ACC112 (cell line): ENCODE measurements around the gene RNF151.
"Not testable (repeated sequence)": the region's sequence is repeated elsewhere in the genome, so short reads cannot be mapped to it uniquely, and the experiment has no call there.

Experiments
- H2AFZ ChIP-seq: fragments of 200-600 bp; sonication (generic); one replicate; pipeline ENCODE4 v1.6.0; 2017; ENCODE audit warnings: antibody characterized with exemption, low read length; ENCODE audit not compliant: unreplicated experiment
- H3K27ac ChIP-seq: fragments of 200-600 bp; sonication (generic); 2 replicates; pipeline ENCODE4 v1.5.1; 2014; ENCODE audit warnings: low read depth, mild to moderate bottlenecking, antibody characterized with exemption, low read length, moderate library complexity
- H3K27me3 ChIP-seq: fragments of 200-600 bp; sonication (generic); 2 replicates; pipeline ENCODE4 v1.6.1; 2014; ENCODE audit warnings: mild to moderate bottlenecking, antibody characterized with exemption, low read length, moderate library complexity, mixed read lengths; ENCODE audit not compliant: insufficient read depth
- H3K36me3 ChIP-seq: fragments of 200-600 bp; sonication (generic); 2 replicates; pipeline ENCODE4 v1.6.1; 2016; ENCODE audit warnings: mild to moderate bottlenecking, antibody characterized with exemption, low read length, moderate library complexity, mixed read lengths; ENCODE audit not compliant: insufficient read depth
- H3K4me1 ChIP-seq: fragments of 200-600 bp; sonication (generic); one replicate; pipeline ENCODE4 v1.6.1; 2016; ENCODE audit warnings: low read length, mixed read lengths; ENCODE audit not compliant: insufficient read depth, unreplicated experiment, control insufficient read depth
- H3K4me3 ChIP-seq: fragments of 200-600 bp; sonication (generic); 2 replicates; pipeline ENCODE4 v1.5.1; 2014; ENCODE audit warnings: mild to moderate bottlenecking, low read depth, low read length
- H3K79me2 ChIP-seq: fragments of 200-600 bp; sonication (generic); one replicate; pipeline ENCODE4 v1.6.0; 2016; ENCODE audit warnings: low read length; ENCODE audit not compliant: control insufficient read depth, unreplicated experiment, insufficient read depth

Gene RNF151

GRCh38 chr16:1939833-1940232 lies 26.8 kb upstream of the RNF151 start:
- H3K27me3 ChIP-seq, H3K36me3 ChIP-seq, H3K4me3 ChIP-seq, H3K79me2 ChIP-seq, H3K27ac ChIP-seq, H2AFZ ChIP-seq: not testable (repeated sequence)
- peaks cover 10% of the 10 kb centered on the region for H3K4me1 ChIP-seq

GRCh38 chr16:1940273-1941161 lies 26.1 kb upstream of the RNF151 start:
- H2AFZ ChIP-seq: no peak overlapping the region
- H3K4me1 ChIP-seq: peaks cover 10% of the 10 kb centered on the region
- H3K36me3 ChIP-seq: no peaks in the 10 kb centered on the region
- H3K27ac ChIP-seq: no peak overlapping the region
- no peak overlapping the region for H3K4me3 ChIP-seq
- H3K79me2 ChIP-seq: no peaks in the 10 kb centered on the region
- no peaks in the 10 kb centered on the region for H3K27me3 ChIP-seq

- no peaks in the 10 kb centered on the region for H3K27me3 ChIP-seq
- H2AFZ ChIP-seq: no peak overlapping the region
- no peaks in the 10 kb centered on the region for H3K36me3 ChIP-seq
- H3K4me1 ChIP-seq: peaks cover 10% of the 10 kb centered on the region
- no peak overlapping the region for H3K27ac ChIP-seq
- H3K4me3 ChIP-seq: peak overlapping the region; percentile 91
- H3K79me2 ChIP-seq: no peaks in the 10 kb centered on the region
Observed at GRCh38 chr16:1941162-1942046, 25.3 kb upstream of the RNF151 start.

- H3K79me2 ChIP-seq: no peaks in the 10 kb centered on the region
- peak overlapping the region; percentile 91 for H3K4me3 ChIP-seq
- H3K4me1 ChIP-seq: peaks cover 10% of the 10 kb centered on the region
- peak overlapping the region; percentile 59 for H2AFZ ChIP-seq
- H3K27ac ChIP-seq: no peak overlapping the region
- no peaks in the 10 kb centered on the region for H3K27me3 ChIP-seq
- no peaks in the 10 kb centered on the region for H3K36me3 ChIP-seq
Observed at GRCh38 chr16:1942047-1942809, 24.4 kb upstream of the RNF151 start.

GRCh38 chr16:1942810-1943726 lies 23.6 kb upstream of the RNF151 start, which contains the start of gene MSRB1:
MSRB1 (minus strand) TSS chr16:1943199; CDS start chr16:1943156, 43 bp downstream.
- peaks cover 10% of the 10 kb centered on the region for H3K4me1 ChIP-seq
- H3K36me3 ChIP-seq: no peaks in the 10 kb centered on the region
- no peaks in the 10 kb centered on the region for H3K27me3 ChIP-seq
- no peaks in the 10 kb centered on the region for H3K79me2 ChIP-seq
- peak within 1 kb of the TSS; percentile 91 for H3K4me3 ChIP-seq
- H3K27ac ChIP-seq: no peak within 1 kb of the TSS
- H2AFZ ChIP-seq: peak within 1 kb of the TSS; percentile 77

GRCh38 chr16:1944612-1945199 lies 21.9 kb upstream of the RNF151 start:
- Histone ChIP-seq H3K27me3 (no peaks in the 10 kb centered on the region), H3K79me2 (no peaks in the 10 kb centered on the region), H3K4me1 (peaks cover 10% of the 10 kb centered on the region), H3K4me3 (no peak overlapping the region), H2AFZ (no peak overlapping the region), H3K27ac (no peak overlapping the region), H3K36me3 (no peaks in the 10 kb centered on the region)

GRCh38 chr16:1945559-1946391 lies 20.9 kb upstream of the RNF151 start:
- H3K4me3 ChIP-seq: no peak overlapping the region
- no peaks in the 10 kb centered on the region for H3K27me3 ChIP-seq
- H3K4me1 ChIP-seq: peaks cover 10% of the 10 kb centered on the region
- no peaks in the 10 kb centered on the region for H3K79me2 ChIP-seq
- H3K27ac ChIP-seq: no peak overlapping the region
- H3K36me3 ChIP-seq: no peaks in the 10 kb centered on the region
- H2AFZ ChIP-seq: no peak overlapping the region

GRCh38 chr16:1946495-1947368 lies 19.9 kb upstream of the RNF151 start:
- no peak overlapping the region for H2AFZ ChIP-seq
- no peaks in the 10 kb centered on the region for H3K27me3 ChIP-seq
- H3K36me3 ChIP-seq: no peaks in the 10 kb centered on the region
- peaks cover 6% of the 10 kb centered on the region for H3K4me1 ChIP-seq
- no peak overlapping the region for H3K27ac ChIP-seq
- no peaks in the 10 kb centered on the region for H3K79me2 ChIP-seq
- H3K4me3 ChIP-seq: no peak overlapping the region
